ENCODE results near the gene KRT23. TPM values are rescaled to one million over a fixed set of nuclear protein-coding genes. Genes with fewer than 3 reads are reported as not detected.

Gene KRT23
- total and polyA plus RNA-seq, 10 of the 15 experiments (the other 5 are each of a cell fraction or from before 2014, with no cell fraction given) = not detected

GRCh38 chr17:40947929-40948328, 10.5 kb upstream of the KRT23 start:
- no TSS peak for BruUV-seq (replicated peaks)
- in situ Hi-C loops (cut with MboI) = no loop called here
- CTCF ChIA-PET = interaction anchor here (1.7 kb wide), 1 partner anchor 16 kb away, joined by 7 read pairs; no protein-coding TSS in a partner anchor

More at GRCh38 chr17:40947929-40948328, 10.5 kb upstream of the KRT23 start:
- FAIRE-seq = no peak
- Histone ChIP-seq H3K4me1 (ENCODE audit: control insufficient read depth, insufficient read depth, low read length) (no peaks in the 10 kb centered on the region), H3K4me2 (ENCODE audit: control insufficient read depth, insufficient read depth) (no peak overlapping the region), H3K9ac (ENCODE audit: control insufficient read depth, insufficient read depth, low read length) (no peak overlapping the region), H3K27me3 (replicated peaks in 1 of 2; ENCODE audit: control insufficient read depth in 2 of 2, insufficient read depth in 2 of 2, low read length in 1 of 2) (no peaks in the 10 kb centered on the region), H3K79me2 (ENCODE audit: control insufficient read depth, insufficient read depth, low read length) (no peaks in the 10 kb centered on the region), H4K20me1 (ENCODE audit: control insufficient read depth, insufficient read depth) (no peaks in the 10 kb centered on the region), H3K27ac (ENCODE audit: control insufficient read depth, insufficient read depth) (no peak overlapping the region), H3K4me3 (no peak overlapping the region), H2AFZ (ENCODE audit: control insufficient read depth, low read depth, low read length) (no peak overlapping the region), H3K36me3 (ENCODE audit: control insufficient read depth in 2 of 2, insufficient read depth in 2 of 2, low read length in 1 of 2) (no peaks in the 10 kb centered on the region), H3K9me3 (replicated peaks; ENCODE audit: control insufficient read depth, insufficient read depth, low read length) (no peaks in the 10 kb centered on the region)
- DNase-seq (ENCODE audit: low read depth, low spot score) = no peak
- ChIA-PET SMC1A (ENCODE audit: uncharacterized antibody, unreplicated experiment) (no interaction called here), RAD21 (ENCODE audit: unreplicated experiment) (no interaction called here), POLR2A (no interaction called here)
- no peak for ATAC-seq
- no peak for TF ChIP-seq HDAC6 (IDR thresholded peaks at IDR 0.05; ENCODE audit: unreplicated experiment)
- TF ChIP-seq ZBTB40 (IDR thresholded peaks at IDR 0.05; ENCODE audit: borderline replicate concordance) = no peak
- intact Hi-C loops (cut with micrococcal nuclease; ENCODE audit: unreplicated experiment) = no loop called here
- WGBS (ENCODE audit: insufficient coverage, insufficient replicate concordance, low lambda C conversion rate, missing lambda C conversion rate) = 0% methylated on average over 2 of the region's 2 CpGs

Measured in GM12878 (cell line).